NCI-H510A (cell line): ENCODE data around the gene GPR4.
"Not testable (repeated sequence)": the region's sequence is repeated elsewhere in the genome, so short reads cannot be mapped to it uniquely, and the experiment has no call there.

ENCODE experiments used
- DNase-seq: peaks from one replicate; lab custom pipeline; 2025; lab: John Stamatoyannopoulos, UW

Gene GPR4

DNA sequence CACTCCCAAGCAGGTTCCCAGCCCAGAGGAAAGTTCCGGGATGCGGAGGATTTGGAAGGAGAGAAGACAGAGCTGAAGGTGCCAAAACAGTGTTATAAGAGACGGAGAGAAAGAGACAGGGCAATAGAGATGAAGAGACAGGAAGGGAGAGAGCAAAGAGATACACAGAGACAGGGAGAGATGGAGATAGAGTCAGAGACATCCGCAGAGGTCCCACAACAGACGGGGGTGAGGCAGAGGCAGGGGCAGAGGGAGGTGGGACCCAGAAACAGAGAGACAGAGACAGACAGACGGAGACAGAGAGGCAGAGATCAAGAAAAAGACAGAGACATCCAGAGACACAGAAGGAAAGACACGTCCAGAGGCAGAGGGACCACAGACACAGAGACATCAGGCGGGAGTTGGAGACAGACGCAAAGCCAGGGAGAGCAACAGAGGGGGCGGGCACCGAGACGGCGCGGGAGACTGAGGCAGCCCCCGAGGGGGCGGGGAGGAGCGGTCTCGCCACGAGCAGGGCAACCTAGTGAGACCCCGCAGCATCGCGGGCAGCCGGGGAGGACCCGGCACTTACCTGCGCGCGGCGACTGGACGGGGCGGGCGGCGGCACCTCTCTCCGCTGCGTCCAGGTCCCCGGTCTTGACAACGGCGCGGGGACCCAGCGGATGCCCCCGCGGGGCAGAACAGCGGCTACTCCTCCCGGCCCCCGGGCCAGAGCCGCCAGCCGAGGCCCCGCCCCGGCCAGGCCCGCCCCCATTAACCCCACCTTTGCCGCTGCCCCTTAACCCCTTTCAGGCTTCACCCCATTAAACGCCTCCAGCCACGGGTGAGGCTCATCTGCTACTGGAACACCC is at the start of gene GPR4:
TSS of gene GPR4 (minus strand) at position 689 of the 851 bp plus-strand sequence. CDS start 10,346 bp downstream, outside the sequence.
- DNase-seq, result no peak

GRCh38 chr19:45650722-45651121 is 48.7 kb upstream of the GPR4 start:
- no peak for DNase-seq

- DNase-seq, result no peak
These were observed 44.3 kb upstream of the GPR4 start for GRCh38 chr19:45646345-45646698.

- DNase-seq, result peak; percentile 97
These were observed 43.8 kb upstream of the GPR4 start for GRCh38 chr19:45645631-45646344.

DNA sequence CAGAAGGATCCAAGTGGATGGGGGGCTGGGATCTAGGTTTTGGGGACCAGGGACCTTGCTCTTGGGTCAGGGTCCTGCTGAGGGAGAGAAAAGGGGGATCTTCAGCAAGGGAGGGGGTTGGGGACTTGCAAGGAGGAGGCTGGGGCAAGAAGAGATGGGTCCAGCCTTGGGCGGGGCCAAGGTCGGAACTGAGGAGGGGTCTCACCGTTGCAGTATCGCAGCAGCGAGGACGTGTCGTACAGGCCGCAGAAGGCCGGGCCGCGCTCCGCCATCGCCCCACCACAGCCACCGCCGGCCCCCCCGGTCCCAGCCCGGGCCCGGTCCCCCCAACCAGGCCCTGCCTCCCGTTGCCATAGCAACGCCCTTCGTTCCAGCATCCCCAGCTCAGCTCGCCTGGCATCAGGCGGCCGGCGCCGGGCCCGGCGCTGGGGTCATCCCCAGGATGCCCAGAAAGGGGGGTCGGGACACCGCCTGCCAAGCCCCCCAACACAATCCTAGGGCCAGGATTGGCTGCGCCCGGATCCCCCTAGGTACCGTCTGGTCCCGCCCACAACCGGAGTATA is 43.1 kb upstream of the GPR4 start:
- no peak for DNase-seq

- DNase-seq, result no peak
These were observed 42.1 kb upstream of the GPR4 start for GRCh38 chr19:45643927-45644771.

DNA sequence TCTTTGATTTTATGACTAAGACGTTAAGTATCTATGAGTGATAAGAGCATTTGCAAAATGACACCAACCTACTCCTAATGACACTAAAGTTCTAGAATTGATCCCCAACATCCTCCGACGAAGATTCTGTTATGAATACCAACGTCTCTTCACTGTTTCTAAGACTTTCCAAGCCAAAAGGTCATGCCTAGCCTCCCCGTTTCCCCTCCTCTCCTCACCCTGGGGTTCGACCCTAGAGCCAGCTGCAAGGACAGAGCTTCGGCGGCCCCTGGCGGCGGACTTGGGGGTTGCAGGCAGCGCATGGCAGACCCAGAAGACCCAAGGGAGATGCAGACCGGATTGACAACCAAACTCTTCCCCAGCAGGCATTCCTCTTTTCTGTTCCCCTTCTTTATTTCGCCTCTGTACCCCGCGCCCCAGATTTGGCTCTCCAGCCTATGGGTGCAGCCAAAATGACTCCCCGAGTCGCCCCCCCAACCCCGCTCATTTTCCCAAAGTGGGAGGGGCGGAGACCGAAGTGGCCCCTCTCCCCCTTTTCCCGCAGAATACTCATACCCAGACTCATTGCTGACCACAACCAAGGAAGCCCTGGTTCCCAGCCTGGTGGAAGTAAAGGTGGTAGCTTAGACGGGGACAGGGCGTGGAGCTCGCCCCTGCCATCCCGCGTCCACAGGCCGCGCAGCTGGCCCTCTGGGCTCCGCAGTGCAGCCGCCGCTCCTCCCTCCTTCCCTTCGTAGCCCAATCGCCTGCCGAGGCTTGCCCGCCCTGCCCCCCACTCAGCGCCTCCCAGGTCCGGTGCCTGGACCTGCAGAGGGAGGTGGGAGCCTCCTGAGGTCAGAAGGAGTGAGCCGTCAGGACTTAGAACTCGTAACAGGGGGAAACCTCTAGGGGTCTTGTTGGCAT is 41.3 kb upstream of the GPR4 start:
- DNase-seq, result peak; percentile 80

GRCh38 chr19:45641274-45642105 is 39.5 kb upstream of the GPR4 start:
- no peak for DNase-seq

DNA sequence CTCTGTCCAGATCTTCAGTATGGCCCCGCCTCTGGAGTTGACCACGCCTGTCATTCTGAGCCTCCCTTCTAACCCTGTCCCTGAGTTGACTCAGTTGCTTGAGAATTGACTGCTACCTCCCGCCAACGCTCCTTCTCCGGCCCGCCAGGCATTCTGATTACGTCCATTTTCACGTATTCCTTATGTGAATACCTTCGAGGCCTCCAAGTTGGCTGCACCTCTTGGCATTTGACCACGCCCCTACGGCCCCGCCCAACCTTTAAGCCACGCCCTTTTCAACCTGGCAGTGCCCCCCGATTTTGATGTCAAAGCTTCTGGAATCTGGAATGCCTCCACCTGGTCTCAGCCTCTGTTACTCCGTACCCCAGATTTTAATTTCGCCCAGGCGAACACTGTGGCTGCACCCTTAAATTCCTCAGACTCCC is 38.8 kb upstream of the GPR4 start:
- DNase-seq, result no peak

DNA sequence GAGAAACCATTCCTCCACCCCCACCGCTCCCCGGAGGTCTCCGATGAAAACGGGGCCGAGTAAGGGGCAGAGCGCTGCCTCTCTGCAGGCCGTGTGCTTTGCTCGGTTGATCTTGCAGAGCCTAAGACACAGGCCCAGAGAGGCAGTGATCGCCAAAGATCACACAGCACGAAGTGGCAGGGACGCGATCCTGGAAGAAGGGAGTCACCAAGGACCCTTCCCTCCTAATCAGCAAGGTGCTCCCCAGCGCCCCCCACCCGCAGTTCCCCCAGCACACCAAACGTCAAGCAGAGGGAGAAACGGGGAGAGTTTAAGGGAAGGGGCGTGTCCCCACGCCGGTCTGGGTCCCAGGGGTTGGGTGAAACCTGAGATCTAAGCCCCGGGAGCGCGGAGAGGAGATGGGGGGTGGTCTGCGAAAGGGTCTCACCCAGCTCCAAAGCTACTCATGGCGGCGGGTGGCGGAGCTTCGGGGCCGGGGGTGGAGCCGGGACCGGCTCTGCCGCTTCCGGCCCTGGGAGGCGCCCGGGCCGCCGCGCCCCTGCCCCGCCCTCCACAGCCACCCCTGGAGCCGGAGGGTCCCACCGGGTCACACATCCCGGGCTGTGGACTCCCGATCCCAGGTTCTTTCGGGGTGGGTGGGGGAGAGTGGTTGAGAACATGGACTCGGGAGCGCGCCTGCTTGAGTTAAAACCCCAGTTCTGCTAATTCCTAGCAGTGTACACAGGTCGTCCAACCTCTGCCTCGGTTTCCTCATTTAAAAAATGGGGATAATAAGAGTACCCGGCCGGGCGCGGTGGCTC is 37.1 kb upstream of the GPR4 start, which contains the start of gene EML2:
TSS of gene EML2 (minus strand) at position 468 of the 800 bp plus-strand sequence. CDS start at position 447, 21 bp downstream.
- DNase-seq, result no peak

- no peak for DNase-seq
These were observed 36.1 kb upstream of the GPR4 start for GRCh38 chr19:45637890-45638667.

GRCh38 chr19:45636902-45637301 is 34.9 kb upstream of the GPR4 start:
- DNase-seq, result no peak

- DNase-seq, result no peak
These were observed 34.3 kb upstream of the GPR4 start for GRCh38 chr19:45636275-45636674.

GRCh38 chr19:45632468-45633196 is 30.6 kb upstream of the GPR4 start:
- no peak for DNase-seq

- DNase-seq, result no peak
These were observed 28.5 kb upstream of the GPR4 start for GRCh38 chr19:45630463-45630862.

DNA sequence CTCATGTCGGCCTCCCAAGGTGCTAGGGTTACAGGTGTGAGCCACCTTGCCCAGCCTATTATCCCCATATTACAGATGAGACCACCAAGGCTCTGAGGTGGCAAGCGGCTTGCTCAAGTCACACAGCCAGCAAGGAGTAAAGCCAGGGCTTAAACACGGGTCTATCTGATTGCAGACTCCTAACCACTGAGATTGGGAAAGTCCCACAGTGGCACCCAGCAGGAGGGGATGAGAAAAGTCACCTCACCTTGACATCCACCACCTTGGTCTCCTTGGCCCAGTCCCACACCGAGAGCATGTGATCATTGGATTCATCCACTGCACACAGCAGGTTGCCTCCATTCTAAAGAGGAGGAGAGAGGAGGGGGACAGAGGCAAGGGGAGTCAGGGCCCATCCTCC is 27.7 kb upstream of the GPR4 start:
- no peak for DNase-seq

DNA sequence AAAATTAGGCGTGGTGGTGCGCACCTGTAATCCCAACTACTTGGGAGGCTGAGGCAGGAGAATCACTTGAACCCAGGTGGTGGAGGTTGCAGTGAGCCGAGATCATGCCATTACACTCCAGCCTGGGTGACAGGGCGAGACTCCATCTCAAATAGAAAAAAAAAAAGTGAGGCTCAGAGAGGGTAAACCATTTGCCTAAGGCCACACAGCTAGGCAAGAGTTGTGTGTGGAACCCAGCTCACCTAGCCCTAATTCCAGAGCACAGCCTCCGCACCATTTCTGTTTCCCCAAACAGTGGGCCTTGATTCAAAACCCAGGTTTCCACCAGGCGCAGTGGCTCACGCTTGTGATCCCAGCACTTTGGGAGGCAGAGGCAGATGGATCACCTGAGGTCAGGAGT is 26.2 kb upstream of the GPR4 start:
- not testable (repeated sequence) for DNase-seq

DNA sequence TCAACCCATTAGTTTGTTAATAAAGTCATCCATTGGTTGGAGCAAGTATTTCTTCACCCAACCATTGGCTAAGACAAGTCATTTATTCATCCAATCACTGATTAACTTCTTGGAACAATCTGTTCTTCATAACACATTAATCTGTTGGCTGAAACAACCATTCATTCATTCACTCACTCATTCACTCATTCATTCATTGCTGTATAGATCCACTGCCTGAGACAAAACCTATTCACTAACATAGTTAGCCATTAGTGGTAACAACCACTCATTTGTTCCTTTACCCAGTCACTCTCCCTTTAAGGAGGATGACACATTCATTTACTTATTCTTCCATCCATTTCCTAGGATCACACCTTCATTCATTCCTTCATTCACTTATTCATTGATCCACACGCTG is 22.0 kb upstream of the GPR4 start:
- DNase-seq, result no peak
